Mesendoderm (in vitro differentiated cells): ENCODE data around the gene CARD9.

Source experiments
- DNase-seq: peaks from one replicate; pipeline ENCODE4 v3.0.0; 2013
- H2AK5ac ChIP-seq: 2 replicates; pipeline ENCODE4 v1.6.1; 2013; ENCODE audit warnings: low read length, inconsistent platforms
- H2BK120ac ChIP-seq: 2 replicates; pipeline ENCODE4 v1.6.1; 2013; ENCODE audit warnings: low read depth, mild to moderate bottlenecking, low read length, moderate library complexity, mixed read lengths
- H2BK15ac ChIP-seq: replicated peaks from 2 replicates; pipeline ENCODE4 v1.6.1; 2013; ENCODE audit warnings: low read depth, mild to moderate bottlenecking, moderate library complexity
- H2BK5ac ChIP-seq: 2 replicates; pipeline ENCODE4 v1.6.1; 2013; ENCODE audit warnings: low read length, inconsistent platforms
- H3K18ac ChIP-seq: 2 replicates; pipeline ENCODE4 v1.6.1; 2013; ENCODE audit warnings: mild to moderate bottlenecking, low read length, mixed read lengths
- H3K23ac ChIP-seq: one replicate; pipeline ENCODE4 v1.6.1; 2013; ENCODE audit warnings: low read length
- H3K27ac ChIP-seq: 2 replicates; pipeline ENCODE4 v1.5.1; 2013; ENCODE audit warnings: low read depth, mild to moderate bottlenecking, inconsistent platforms, low read length, moderate library complexity
- H3K27me3 ChIP-seq: 2 replicates; pipeline ENCODE4 v1.6.1; 2013; ENCODE audit warnings: low read length, control low read depth, mild to moderate bottlenecking, inconsistent platforms; ENCODE audit not compliant: insufficient read depth, poor library complexity
- H3K36me3 ChIP-seq: 2 replicates; pipeline ENCODE4 v1.6.1; 2013; ENCODE audit warnings: low read length, inconsistent platforms; ENCODE audit not compliant: control insufficient read depth, insufficient read depth
- H3K4ac ChIP-seq: one replicate; pipeline ENCODE4 v1.6.1; 2013; ENCODE audit warnings: low read depth, mild to moderate bottlenecking, low read length, moderate library complexity
- H3K4me1 ChIP-seq: 2 replicates; pipeline ENCODE4 v1.6.1; 2013; ENCODE audit warnings: low read depth, low read length, inconsistent platforms; ENCODE audit not compliant: control insufficient read depth
- H3K4me2 ChIP-seq: 2 replicates; pipeline ENCODE4 v1.6.1; 2013; ENCODE audit warnings: low read length
- H3K4me3 ChIP-seq: 2 replicates; pipeline ENCODE4 v1.5.1; 2013; ENCODE audit warnings: mild to moderate bottlenecking, low read length
- H3K56ac ChIP-seq: one replicate; pipeline ENCODE4 v1.6.1; 2013; ENCODE audit warnings: low read length
- H3K79me1 ChIP-seq: 2 replicates; pipeline ENCODE4 v1.6.1; 2013; ENCODE audit warnings: low read length, inconsistent platforms
- H3K79me2 ChIP-seq: 2 replicates; pipeline ENCODE4 v1.6.1; 2013; ENCODE audit warnings: mild to moderate bottlenecking, low read length; ENCODE audit not compliant: control insufficient read depth, insufficient read depth
- H3K9ac ChIP-seq: 2 replicates; pipeline ENCODE4 v1.6.1; 2013; ENCODE audit warnings: low read length, inconsistent platforms
- H4K5ac ChIP-seq: one replicate; pipeline ENCODE4 v1.6.1; 2013; ENCODE audit warnings: low read length
- H4K8ac ChIP-seq: one replicate; pipeline ENCODE4 v1.6.1; 2013; ENCODE audit warnings: low read depth, mild to moderate bottlenecking, control low read depth, low read length, moderate library complexity
- WGBS: extraction: QIAGEN DNeasy Blood & Tissue Kit; methylation state at CpG from one replicate; pipeline ENCODE4 v1.1.7; 2013; ENCODE audit warnings: low lambda C conversion rate, missing lambda C conversion rate; ENCODE audit not compliant: insufficient coverage; ENCODE audit errors: extremely low coverage; 5-methylcytosine and 5-hydroxymethylcytosine counted together

CARD9 gene

GRCh38 chr9:136391737-136392537 is 18.5 kb upstream of the CARD9 start:
- Histone ChIP-seq H3K27ac (no peak overlapping the region), H2BK15ac (no peak overlapping the region), H3K27me3 (no peaks in the 10 kb centered on the region), H3K56ac (no peak overlapping the region), H3K4me2 (no peak overlapping the region), H3K4me3 (no peak overlapping the region), H3K79me2 (no peaks in the 10 kb centered on the region), H4K8ac (no peak overlapping the region), H2AK5ac (no peak overlapping the region), H4K5ac (no peak overlapping the region), H2BK120ac (no peak overlapping the region), H3K4ac (no peak overlapping the region), H2BK5ac (no peak overlapping the region), H3K23ac (no peak overlapping the region), H3K18ac (no peak overlapping the region), H3K36me3 (peaks cover 38% of the 10 kb centered on the region), H3K4me1 (no peaks in the 10 kb centered on the region), H3K79me1 (peaks cover 5% of the 10 kb centered on the region), H3K9ac (no peak overlapping the region)
- no CpG with 5 or more reads among the region's 28 CpGs for WGBS
- DNase-seq = no peak

GRCh38 chr9:136389396-136389795 is 15.9 kb upstream of the CARD9 start:
- Histone ChIP-seq H2BK5ac (no peak overlapping the region), H4K8ac (no peak overlapping the region), H3K4me2 (no peak overlapping the region), H3K27me3 (no peaks in the 10 kb centered on the region), H4K5ac (no peak overlapping the region), H2BK15ac (no peak overlapping the region), H2AK5ac (no peak overlapping the region), H3K23ac (no peak overlapping the region), H3K36me3 (peaks cover 25% of the 10 kb centered on the region), H3K18ac (no peak overlapping the region), H3K79me2 (no peaks in the 10 kb centered on the region), H3K9ac (no peak overlapping the region), H3K56ac (no peak overlapping the region), H2BK120ac (no peak overlapping the region), H3K4me1 (no peaks in the 10 kb centered on the region), H3K4me3 (no peak overlapping the region), H3K79me1 (no peaks in the 10 kb centered on the region), H3K4ac (no peak overlapping the region), H3K27ac (no peak overlapping the region)
- no peak for DNase-seq
- WGBS = no CpG with 5 or more reads among the region's 14 CpGs

- no peak overlapping the region for H3K9ac ChIP-seq
- H3K79me1 ChIP-seq = no peaks in the 10 kb centered on the region
- no peak for DNase-seq
- no peak overlapping the region for H3K27ac ChIP-seq
- H3K4me1 ChIP-seq = no peaks in the 10 kb centered on the region
- no peak overlapping the region for H3K4me3 ChIP-seq
- no peak overlapping the region for H3K18ac ChIP-seq
- no peak overlapping the region for H3K56ac ChIP-seq
- H2BK5ac ChIP-seq = no peak overlapping the region
- no peak overlapping the region for H2BK120ac ChIP-seq
- no peaks in the 10 kb centered on the region for H3K79me2 ChIP-seq
- no peak overlapping the region for H4K5ac ChIP-seq
- WGBS = no CpG with 5 or more reads among the region's 19 CpGs
- H3K27me3 ChIP-seq = no peaks in the 10 kb centered on the region
- H3K4ac ChIP-seq = no peak overlapping the region
- no peak overlapping the region for H4K8ac ChIP-seq
- H2BK15ac ChIP-seq = no peak overlapping the region
- no peak overlapping the region for H3K23ac ChIP-seq
- H3K4me2 ChIP-seq = no peak overlapping the region
- H2AK5ac ChIP-seq = no peak overlapping the region
- H3K36me3 ChIP-seq = peaks cover 27% of the 10 kb centered on the region
Measured at GRCh38 chr9:136387217-136387616, 13.7 kb upstream of the CARD9 start.

- Histone ChIP-seq H4K8ac (no peak overlapping the region), H2BK5ac (no peak overlapping the region), H3K23ac (no peak overlapping the region), H2BK15ac (no peak overlapping the region), H4K5ac (no peak overlapping the region), H3K27ac (no peak overlapping the region), H3K4me2 (no peak overlapping the region), H3K9ac (no peak overlapping the region), H3K79me1 (no peaks in the 10 kb centered on the region), H3K79me2 (no peaks in the 10 kb centered on the region), H2AK5ac (no peak overlapping the region), H3K56ac (no peak overlapping the region), H3K27me3 (no peaks in the 10 kb centered on the region), H3K4me1 (no peaks in the 10 kb centered on the region), H3K18ac (no peak overlapping the region), H3K4ac (no peak overlapping the region), H2BK120ac (no peak overlapping the region), H3K4me3 (no peak overlapping the region), H3K36me3 (peaks cover 22% of the 10 kb centered on the region)
- no peak for DNase-seq
- WGBS = no CpG with 5 or more reads among the region's 13 CpGs
Measured at GRCh38 chr9:136386018-136386417, 12.5 kb upstream of the CARD9 start.

- H4K5ac ChIP-seq = no peak overlapping the region
- DNase-seq = no peak
- no peak overlapping the region for H3K4me2 ChIP-seq
- H3K27ac ChIP-seq = no peak overlapping the region
- no CpG with 5 or more reads among the region's 11 CpGs for WGBS
- H3K56ac ChIP-seq = no peak overlapping the region
- no peak overlapping the region for H3K9ac ChIP-seq
- no peaks in the 10 kb centered on the region for H3K79me2 ChIP-seq
- H2BK5ac ChIP-seq = no peak overlapping the region
- H3K36me3 ChIP-seq = peaks cover 22% of the 10 kb centered on the region
- H3K27me3 ChIP-seq = no peaks in the 10 kb centered on the region
- H3K4me1 ChIP-seq = no peaks in the 10 kb centered on the region
- no peak overlapping the region for H2BK120ac ChIP-seq
- H3K4me3 ChIP-seq = no peak overlapping the region
- H3K23ac ChIP-seq = no peak overlapping the region
- H2AK5ac ChIP-seq = no peak overlapping the region
- no peak overlapping the region for H3K18ac ChIP-seq
- H2BK15ac ChIP-seq = no peak overlapping the region
- H3K4ac ChIP-seq = no peak overlapping the region
- H4K8ac ChIP-seq = no peak overlapping the region
- H3K79me1 ChIP-seq = no peaks in the 10 kb centered on the region
Measured at GRCh38 chr9:136385015-136385414, 11.5 kb upstream of the CARD9 start.

GRCh38 chr9:136383436-136383835 is 10.0 kb upstream of the CARD9 start:
- no peak overlapping the region for H3K27ac ChIP-seq
- no peak overlapping the region for H4K5ac ChIP-seq
- peaks cover 13% of the 10 kb centered on the region for H3K36me3 ChIP-seq
- no peaks in the 10 kb centered on the region for H3K79me1 ChIP-seq
- no peak overlapping the region for H3K9ac ChIP-seq
- no peak overlapping the region for H3K23ac ChIP-seq
- no peak for DNase-seq
- no peak overlapping the region for H2BK15ac ChIP-seq
- no peaks in the 10 kb centered on the region for H3K4me1 ChIP-seq
- no CpG with 5 or more reads among the region's 20 CpGs for WGBS
- no peak overlapping the region for H4K8ac ChIP-seq
- H3K4ac ChIP-seq = no peak overlapping the region
- H2AK5ac ChIP-seq = no peak overlapping the region
- no peak overlapping the region for H3K56ac ChIP-seq
- no peak overlapping the region for H3K4me2 ChIP-seq
- no peak overlapping the region for H3K4me3 ChIP-seq
- H3K18ac ChIP-seq = no peak overlapping the region
- H2BK120ac ChIP-seq = no peak overlapping the region
- H3K79me2 ChIP-seq = no peaks in the 10 kb centered on the region
- H2BK5ac ChIP-seq = no peak overlapping the region
- H3K27me3 ChIP-seq = no peaks in the 10 kb centered on the region
